Osteocyte (in vitro differentiated cells): ENCODE data around the gene KRTAP17-1. TPM values are rescaled to one million over a fixed set of nuclear protein-coding genes. Genes with fewer than 3 reads are reported as not detected.
A peak's percentile ranks its signal among the peaks of the same experiment; 100 is the strongest.

Source experiments
- DNase-seq: peaks from one replicate; pipeline ENCODE4 v3.0.0; 2021; ENCODE audit warnings: mixed read lengths; ENCODE audit not compliant: unreplicated experiment; ENCODE audit errors: extremely low spot score
- H3K27ac Mint-ChIP-seq: one replicate; pipeline ENCODE4 v1.8.0; 2021; ENCODE audit warnings: mild to moderate bottlenecking, mixed read lengths; ENCODE audit not compliant: unreplicated experiment
- H3K27me3 Mint-ChIP-seq: one replicate; pipeline ENCODE4 v1.8.0; 2021; ENCODE audit warnings: mixed read lengths; ENCODE audit not compliant: unreplicated experiment
- H3K36me3 Mint-ChIP-seq: one replicate; pipeline ENCODE4 v1.8.0; 2021; ENCODE audit warnings: mixed read lengths; ENCODE audit not compliant: unreplicated experiment
- H3K4me1 Mint-ChIP-seq: one replicate; pipeline ENCODE4 v1.8.0; 2021; ENCODE audit warnings: mixed read lengths; ENCODE audit not compliant: unreplicated experiment
- H3K4me3 Mint-ChIP-seq: one replicate; pipeline ENCODE4 v1.8.0; 2021; ENCODE audit warnings: mild to moderate bottlenecking, moderate library complexity, mixed read lengths; ENCODE audit not compliant: unreplicated experiment
- H3K9me3 Mint-ChIP-seq: one replicate; pipeline ENCODE4 v1.8.0; 2021; ENCODE audit warnings: mixed read lengths; ENCODE audit not compliant: unreplicated experiment
- total RNA-seq: library from RNA; stranded (reverse); gene quantifications from 2 replicates; pipeline ENCODE4 v1.2.1, GENCODE V29; 2021
- TF ChIP-seq, protein P1 (sequence below): fragments of 200-600 bp; sonication (generic); IDR thresholded peaks from 2 replicates; pipeline ENCODE4 v1.5.0; 2021; ENCODE audit warnings: antibody characterized with exemption, mild to moderate bottlenecking, moderate library complexity

The KRTAP17-1 gene
- total RNA-seq, 1 donor from 2014 or later: not detected

DNA sequence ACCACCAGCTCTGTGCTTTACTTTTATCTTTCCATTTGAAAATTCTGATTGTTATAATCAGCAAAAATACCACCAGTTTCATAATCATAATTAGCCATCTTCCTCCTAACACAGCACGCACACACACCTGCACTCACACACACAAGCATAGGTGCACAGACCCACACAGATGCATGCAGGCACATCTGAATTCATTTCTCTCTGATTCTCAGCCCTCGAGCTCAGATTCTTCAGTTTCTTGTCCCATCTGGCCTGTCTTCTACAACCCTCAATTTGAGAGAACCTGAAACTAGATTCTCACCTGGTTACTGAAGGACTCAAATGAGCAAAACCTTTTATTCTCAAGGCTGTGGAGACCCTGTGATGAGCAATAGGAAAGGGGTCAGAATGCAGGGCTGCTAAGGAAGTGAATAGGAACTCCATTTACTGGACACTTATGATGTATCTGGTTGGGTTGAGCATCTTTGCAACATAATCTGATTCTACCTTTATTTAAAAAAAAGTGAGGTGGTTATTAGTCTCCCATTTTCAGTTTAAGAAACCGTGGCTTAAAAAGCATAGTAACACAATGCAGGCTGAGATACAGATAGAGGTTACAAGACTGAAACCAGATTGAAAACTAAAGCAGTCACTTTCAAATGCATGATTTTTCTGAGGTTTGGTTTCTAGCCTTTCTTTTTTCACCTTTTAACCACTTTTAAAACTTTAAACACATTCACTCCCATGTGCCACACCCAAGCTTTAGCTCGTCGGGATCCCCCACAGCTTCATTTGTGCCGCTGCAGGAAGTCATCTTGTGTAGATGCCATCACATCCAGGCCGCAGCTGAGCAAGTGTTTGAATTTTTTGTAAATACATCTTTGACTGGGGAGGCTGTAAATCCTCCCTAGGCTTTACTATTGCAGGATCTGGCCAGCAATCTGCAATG, 25.7 kb upstream of the KRTAP17-1 start:
- Mint-ChIP-seq H3K27ac (no peak overlapping the region), H3K4me3 (no peak overlapping the region), H3K4me1 (no peaks in the 10 kb centered on the region), H3K27me3 (peaks cover 2% of the 10 kb centered on the region), H3K36me3 (peaks cover 4% of the 10 kb centered on the region), H3K9me3 (peaks cover 19% of the 10 kb centered on the region)
- DNase-seq: no peak
- TF ChIP-seq, protein P1, sequence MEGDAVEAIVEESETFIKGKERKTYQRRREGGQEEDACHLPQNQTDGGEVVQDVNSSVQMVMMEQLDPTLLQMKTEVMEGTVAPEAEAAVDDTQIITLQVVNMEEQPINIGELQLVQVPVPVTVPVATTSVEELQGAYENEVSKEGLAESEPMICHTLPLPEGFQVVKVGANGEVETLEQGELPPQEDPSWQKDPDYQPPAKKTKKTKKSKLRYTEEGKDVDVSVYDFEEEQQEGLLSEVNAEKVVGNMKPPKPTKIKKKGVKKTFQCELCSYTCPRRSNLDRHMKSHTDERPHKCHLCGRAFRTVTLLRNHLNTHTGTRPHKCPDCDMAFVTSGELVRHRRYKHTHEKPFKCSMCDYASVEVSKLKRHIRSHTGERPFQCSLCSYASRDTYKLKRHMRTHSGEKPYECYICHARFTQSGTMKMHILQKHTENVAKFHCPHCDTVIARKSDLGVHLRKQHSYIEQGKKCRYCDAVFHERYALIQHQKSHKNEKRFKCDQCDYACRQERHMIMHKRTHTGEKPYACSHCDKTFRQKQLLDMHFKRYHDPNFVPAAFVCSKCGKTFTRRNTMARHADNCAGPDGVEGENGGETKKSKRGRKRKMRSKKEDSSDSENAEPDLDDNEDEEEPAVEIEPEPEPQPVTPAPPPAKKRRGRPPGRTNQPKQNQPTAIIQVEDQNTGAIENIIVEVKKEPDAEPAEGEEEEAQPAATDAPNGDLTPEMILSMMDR: no peak

DNA sequence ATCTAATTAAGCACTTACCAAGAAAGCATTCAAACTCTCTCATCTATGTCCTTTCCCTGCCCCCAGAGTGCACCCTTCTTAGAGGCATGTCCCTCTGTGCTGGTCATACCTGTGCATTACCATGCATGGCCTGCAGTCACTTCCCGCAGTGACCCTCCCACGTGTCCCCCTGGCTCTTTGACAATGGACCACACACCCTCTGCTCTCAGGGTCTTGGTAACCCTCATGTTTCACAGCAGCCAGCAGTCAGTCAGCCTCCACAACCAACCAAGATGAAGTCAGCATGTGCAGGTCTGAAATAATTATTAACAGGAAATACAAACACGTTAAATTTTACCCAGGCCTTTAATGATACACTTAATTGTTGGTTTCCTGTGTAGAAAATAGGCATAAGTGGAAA, 25.0 kb upstream of the KRTAP17-1 start:
- peaks cover 4% of the 10 kb centered on the region for H3K36me3 Mint-ChIP-seq
- DNase-seq: peak; percentile 23
- TF ChIP-seq, protein P1: no peak
- peaks cover 5% of the 10 kb centered on the region for H3K27me3 Mint-ChIP-seq
- H3K4me1 Mint-ChIP-seq: no peaks in the 10 kb centered on the region
- H3K9me3 Mint-ChIP-seq: peaks cover 19% of the 10 kb centered on the region
- no peak overlapping the region for H3K27ac Mint-ChIP-seq
- no peak overlapping the region for H3K4me3 Mint-ChIP-seq

DNA sequence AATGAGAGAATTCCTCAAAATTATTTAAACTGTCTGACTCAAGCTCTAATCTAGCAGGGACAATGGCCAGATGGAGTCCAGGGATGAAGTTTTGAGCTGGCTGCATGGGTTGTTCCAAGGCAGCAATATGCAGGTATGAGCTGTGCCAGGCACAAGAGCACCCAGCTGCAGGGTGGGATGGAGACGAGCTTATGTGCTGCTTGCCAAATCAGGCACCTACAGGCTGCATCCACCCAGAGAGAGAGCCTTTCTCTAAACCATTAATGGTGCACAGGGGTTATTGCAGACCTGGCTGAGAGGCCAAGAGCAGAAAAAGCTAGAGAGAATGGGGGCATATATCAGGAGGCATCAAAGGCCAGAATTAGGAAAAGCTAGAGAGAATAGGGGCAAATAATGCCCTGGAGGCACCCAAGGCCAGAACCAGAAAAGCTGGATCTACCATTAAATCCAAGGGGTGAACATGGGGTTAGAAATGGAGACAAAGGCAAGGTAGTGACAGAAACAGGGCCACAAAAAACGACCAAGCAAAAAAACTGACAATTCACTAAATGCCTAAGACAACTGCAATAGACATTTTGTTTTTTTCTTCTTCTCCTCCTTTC, 24.2 kb upstream of the KRTAP17-1 start:
- peak; percentile 53 for DNase-seq
- Mint-ChIP-seq H3K36me3 (peaks cover 4% of the 10 kb centered on the region), H3K27me3 (peaks cover 5% of the 10 kb centered on the region), H3K27ac (no peak overlapping the region), H3K4me1 (no peaks in the 10 kb centered on the region), H3K9me3 (peaks cover 19% of the 10 kb centered on the region), H3K4me3 (no peak overlapping the region)
- TF ChIP-seq, protein P1: no peak

DNA sequence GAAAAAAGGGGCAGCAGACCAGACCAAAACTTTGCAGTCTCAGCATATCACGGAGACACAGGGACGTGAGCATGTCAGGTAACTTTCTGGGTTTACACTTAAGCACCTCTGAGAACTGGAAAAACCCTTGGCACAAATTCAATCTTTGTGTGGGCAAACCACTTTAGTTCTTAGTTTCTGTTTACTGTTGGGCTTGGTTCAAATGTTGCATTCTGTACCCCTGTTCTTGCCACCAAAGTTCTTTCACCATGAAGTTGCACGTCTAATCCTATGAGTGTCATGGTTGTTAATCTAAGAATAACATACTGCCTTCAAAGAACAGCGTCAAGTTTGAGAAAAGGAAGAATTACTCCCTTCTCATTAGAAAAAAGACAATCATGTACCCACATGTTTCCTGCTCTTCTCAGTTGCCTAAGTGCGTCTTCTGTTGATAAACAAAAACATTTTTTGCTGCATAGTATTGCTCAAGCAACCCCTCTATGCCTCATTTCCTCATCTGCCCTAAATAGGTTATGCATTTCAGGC, 23.5 kb upstream of the KRTAP17-1 start:
- no peak overlapping the region for H3K27ac Mint-ChIP-seq
- peaks cover 19% of the 10 kb centered on the region for H3K9me3 Mint-ChIP-seq
- no peak for DNase-seq
- TF ChIP-seq, protein P1: no peak
- no peaks in the 10 kb centered on the region for H3K4me1 Mint-ChIP-seq
- no peak overlapping the region for H3K4me3 Mint-ChIP-seq
- peaks cover 4% of the 10 kb centered on the region for H3K36me3 Mint-ChIP-seq
- H3K27me3 Mint-ChIP-seq: peaks cover 5% of the 10 kb centered on the region

DNA sequence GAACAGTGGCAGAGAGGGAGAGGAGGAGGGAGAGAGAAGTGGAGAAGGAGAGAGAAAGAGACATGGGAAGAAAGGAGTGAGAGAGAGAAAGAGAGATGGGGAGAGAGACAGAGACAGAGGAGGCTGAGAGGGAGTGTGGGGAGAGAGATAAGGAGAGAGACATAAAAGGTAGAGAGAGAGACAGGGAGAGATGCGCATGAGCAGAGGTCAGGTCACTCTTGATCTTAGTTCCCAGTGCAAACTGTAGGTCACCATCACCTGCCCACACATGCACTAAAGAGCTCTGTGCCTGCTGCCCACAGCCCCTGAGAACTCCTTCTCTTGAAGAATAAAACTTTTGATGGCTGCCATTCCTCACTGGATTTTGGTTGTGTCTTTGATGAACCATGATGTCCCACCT, 20.2 kb upstream of the KRTAP17-1 start:
- H3K4me3 Mint-ChIP-seq: no peak overlapping the region
- no peak overlapping the region for H3K27ac Mint-ChIP-seq
- H3K9me3 Mint-ChIP-seq: no peaks in the 10 kb centered on the region
- peaks cover 3% of the 10 kb centered on the region for H3K27me3 Mint-ChIP-seq
- peak; percentile 40 for DNase-seq
- H3K36me3 Mint-ChIP-seq: no peaks in the 10 kb centered on the region
- TF ChIP-seq, protein P1: no peak
- H3K4me1 Mint-ChIP-seq: no peaks in the 10 kb centered on the region
